H1 (cell line): ENCODE measurements around the gene CEP95. TPM values are rescaled to one million over a fixed set of nuclear protein-coding genes. Genes with fewer than 3 reads are reported as not detected.
A peak's percentile ranks its signal among the peaks of the same experiment; 100 is the strongest.

Experiments
- ASH2L ChIP-seq: fragments of 200-600, 300-600 bp; sonication (generic); IDR thresholded peaks from one replicate; pipeline ENCODE4 v1.7.1; 2017; ENCODE audit warnings: low read length
- BACH1 ChIP-seq: IDR thresholded peaks from 2 replicates; pipeline ENCODE4 v1.6.1; 2012; ENCODE audit warnings: low read length, improper control_type of control experiment
- EZH2 ChIP-seq: fragments of 200-600 bp; sonication (generic); IDR thresholded peaks from 2 replicates; pipeline ENCODE4 v1.7.1; 2012; ENCODE audit warnings: low read depth, mild to moderate bottlenecking, moderate library complexity, low read length, inconsistent platforms; ENCODE audit not compliant: severe bottlenecking
- POLR2A ChIP-seq, 2 experiments: IDR thresholded peaks; 1 replicate in 1 of 2; 2 replicates in 1 of 2; pipeline ENCODE4 v1.6.1; 2011; ENCODE audit warnings: low read depth in 2 of 2, low read length in 2 of 2, mild to moderate bottlenecking in 2 of 2; ENCODE audit errors: control extremely low read depth in 1 of 2
- SIRT6 ChIP-seq: IDR thresholded peaks from one replicate; pipeline ENCODE4 v1.7.1; 2012; ENCODE audit warnings: low read length, inconsistent platforms
- SP2 ChIP-seq: IDR thresholded peaks from 2 replicates; pipeline ENCODE4 v1.6.1; 2012; ENCODE audit warnings: mild to moderate bottlenecking, low read length, inconsistent platforms
- SRF ChIP-seq: IDR thresholded peaks from 2 replicates; pipeline ENCODE4 v1.6.1; 2011; ENCODE audit warnings: mild to moderate bottlenecking, low read depth, low read length, moderate library complexity
- TEAD4 ChIP-seq: IDR thresholded peaks from 2 replicates; pipeline ENCODE4 v1.6.1; 2012; ENCODE audit warnings: low read depth, low read length, inconsistent platforms, mixed read lengths
- polyA plus RNA-seq, 7 experiments: library from polyadenylated mRNA; depleted of rRNA in 3 of 7; stranded (reverse) in 5 of 7; unstranded in 2 of 7; fragments of >200 nt in 5 of 7; fragments of 200-250 nt in 2 of 7; gene quantifications; 1 replicate in 5 of 7; 2 replicates in 1 of 7; 4 replicates in 1 of 7; pipeline versions ENCODE4 v1.2.1 to v1.2.3, GENCODE V29; 2011 to 2013; ENCODE audit warnings: missing spikeins in 2 of 7, mixed read lengths in 2 of 7
- total RNA-seq: library from RNA; stranded (reverse); fragmentation: NEBNext Ultra II Directional; extraction: Animal tissue kit (Norgen Biotek cat#: 25700); gene quantifications from 2 replicates; pipeline ENCODE4 v1.2.1, GENCODE V29; 2021
- TF ChIP-seq, protein P1 (sequence below): fragments of 300-600 bp; sonication (generic); IDR thresholded peaks from 2 replicates; pipeline ENCODE4 v1.7.1; 2012; ENCODE audit warnings: low read length, moderate library complexity, mild to moderate bottlenecking, inconsistent platforms; ENCODE audit not compliant: insufficient replicate concordance

Gene CEP95
- total and polyA plus RNA-seq, 2 of the 8 experiments (the other 6 are each of a cell fraction or from before 2014, with no cell fraction given) = 22.3 to 51.5 TPM

DNA sequence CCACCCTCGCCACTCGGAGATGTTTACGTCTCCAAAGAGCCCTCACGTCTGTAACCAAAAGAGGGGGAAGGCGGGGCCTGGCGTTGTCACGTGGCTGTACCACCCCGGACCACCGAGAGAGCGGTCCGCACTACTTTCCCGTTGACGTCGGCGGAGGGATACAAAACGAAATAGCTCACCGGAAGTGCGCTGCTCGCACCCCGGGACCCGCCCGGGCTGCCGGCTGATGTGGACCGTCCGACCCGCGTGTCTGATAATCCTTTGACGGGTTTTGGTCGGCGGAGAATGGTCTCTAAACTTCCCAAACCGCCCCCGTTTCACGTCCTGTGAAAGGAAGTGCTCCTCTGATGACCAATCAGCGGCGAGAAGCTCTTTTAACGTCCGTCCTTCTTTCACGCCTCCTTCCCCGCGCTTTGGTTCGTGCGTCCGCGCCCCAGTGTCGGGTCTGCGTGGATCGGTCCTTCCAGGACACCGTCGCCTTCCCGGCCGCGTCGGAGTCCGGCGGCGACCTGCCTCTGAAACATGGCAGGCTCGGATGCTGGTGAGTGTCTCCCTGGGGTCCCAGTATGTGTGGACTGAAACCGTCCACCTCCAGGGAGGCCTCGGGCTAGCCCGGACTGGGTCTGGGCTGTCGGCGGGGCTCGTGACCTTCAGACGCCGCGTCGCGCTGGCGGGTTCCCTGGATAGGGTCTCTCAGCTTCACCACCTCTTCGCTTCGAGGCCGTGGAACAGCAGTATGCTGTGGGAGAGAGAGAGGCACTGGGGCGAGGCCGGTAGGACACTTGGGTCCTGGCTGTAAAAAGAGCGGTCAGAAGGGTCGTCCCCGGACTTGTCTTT is at the start of gene CEP95 (continued):
- TF ChIP-seq, protein P1, sequence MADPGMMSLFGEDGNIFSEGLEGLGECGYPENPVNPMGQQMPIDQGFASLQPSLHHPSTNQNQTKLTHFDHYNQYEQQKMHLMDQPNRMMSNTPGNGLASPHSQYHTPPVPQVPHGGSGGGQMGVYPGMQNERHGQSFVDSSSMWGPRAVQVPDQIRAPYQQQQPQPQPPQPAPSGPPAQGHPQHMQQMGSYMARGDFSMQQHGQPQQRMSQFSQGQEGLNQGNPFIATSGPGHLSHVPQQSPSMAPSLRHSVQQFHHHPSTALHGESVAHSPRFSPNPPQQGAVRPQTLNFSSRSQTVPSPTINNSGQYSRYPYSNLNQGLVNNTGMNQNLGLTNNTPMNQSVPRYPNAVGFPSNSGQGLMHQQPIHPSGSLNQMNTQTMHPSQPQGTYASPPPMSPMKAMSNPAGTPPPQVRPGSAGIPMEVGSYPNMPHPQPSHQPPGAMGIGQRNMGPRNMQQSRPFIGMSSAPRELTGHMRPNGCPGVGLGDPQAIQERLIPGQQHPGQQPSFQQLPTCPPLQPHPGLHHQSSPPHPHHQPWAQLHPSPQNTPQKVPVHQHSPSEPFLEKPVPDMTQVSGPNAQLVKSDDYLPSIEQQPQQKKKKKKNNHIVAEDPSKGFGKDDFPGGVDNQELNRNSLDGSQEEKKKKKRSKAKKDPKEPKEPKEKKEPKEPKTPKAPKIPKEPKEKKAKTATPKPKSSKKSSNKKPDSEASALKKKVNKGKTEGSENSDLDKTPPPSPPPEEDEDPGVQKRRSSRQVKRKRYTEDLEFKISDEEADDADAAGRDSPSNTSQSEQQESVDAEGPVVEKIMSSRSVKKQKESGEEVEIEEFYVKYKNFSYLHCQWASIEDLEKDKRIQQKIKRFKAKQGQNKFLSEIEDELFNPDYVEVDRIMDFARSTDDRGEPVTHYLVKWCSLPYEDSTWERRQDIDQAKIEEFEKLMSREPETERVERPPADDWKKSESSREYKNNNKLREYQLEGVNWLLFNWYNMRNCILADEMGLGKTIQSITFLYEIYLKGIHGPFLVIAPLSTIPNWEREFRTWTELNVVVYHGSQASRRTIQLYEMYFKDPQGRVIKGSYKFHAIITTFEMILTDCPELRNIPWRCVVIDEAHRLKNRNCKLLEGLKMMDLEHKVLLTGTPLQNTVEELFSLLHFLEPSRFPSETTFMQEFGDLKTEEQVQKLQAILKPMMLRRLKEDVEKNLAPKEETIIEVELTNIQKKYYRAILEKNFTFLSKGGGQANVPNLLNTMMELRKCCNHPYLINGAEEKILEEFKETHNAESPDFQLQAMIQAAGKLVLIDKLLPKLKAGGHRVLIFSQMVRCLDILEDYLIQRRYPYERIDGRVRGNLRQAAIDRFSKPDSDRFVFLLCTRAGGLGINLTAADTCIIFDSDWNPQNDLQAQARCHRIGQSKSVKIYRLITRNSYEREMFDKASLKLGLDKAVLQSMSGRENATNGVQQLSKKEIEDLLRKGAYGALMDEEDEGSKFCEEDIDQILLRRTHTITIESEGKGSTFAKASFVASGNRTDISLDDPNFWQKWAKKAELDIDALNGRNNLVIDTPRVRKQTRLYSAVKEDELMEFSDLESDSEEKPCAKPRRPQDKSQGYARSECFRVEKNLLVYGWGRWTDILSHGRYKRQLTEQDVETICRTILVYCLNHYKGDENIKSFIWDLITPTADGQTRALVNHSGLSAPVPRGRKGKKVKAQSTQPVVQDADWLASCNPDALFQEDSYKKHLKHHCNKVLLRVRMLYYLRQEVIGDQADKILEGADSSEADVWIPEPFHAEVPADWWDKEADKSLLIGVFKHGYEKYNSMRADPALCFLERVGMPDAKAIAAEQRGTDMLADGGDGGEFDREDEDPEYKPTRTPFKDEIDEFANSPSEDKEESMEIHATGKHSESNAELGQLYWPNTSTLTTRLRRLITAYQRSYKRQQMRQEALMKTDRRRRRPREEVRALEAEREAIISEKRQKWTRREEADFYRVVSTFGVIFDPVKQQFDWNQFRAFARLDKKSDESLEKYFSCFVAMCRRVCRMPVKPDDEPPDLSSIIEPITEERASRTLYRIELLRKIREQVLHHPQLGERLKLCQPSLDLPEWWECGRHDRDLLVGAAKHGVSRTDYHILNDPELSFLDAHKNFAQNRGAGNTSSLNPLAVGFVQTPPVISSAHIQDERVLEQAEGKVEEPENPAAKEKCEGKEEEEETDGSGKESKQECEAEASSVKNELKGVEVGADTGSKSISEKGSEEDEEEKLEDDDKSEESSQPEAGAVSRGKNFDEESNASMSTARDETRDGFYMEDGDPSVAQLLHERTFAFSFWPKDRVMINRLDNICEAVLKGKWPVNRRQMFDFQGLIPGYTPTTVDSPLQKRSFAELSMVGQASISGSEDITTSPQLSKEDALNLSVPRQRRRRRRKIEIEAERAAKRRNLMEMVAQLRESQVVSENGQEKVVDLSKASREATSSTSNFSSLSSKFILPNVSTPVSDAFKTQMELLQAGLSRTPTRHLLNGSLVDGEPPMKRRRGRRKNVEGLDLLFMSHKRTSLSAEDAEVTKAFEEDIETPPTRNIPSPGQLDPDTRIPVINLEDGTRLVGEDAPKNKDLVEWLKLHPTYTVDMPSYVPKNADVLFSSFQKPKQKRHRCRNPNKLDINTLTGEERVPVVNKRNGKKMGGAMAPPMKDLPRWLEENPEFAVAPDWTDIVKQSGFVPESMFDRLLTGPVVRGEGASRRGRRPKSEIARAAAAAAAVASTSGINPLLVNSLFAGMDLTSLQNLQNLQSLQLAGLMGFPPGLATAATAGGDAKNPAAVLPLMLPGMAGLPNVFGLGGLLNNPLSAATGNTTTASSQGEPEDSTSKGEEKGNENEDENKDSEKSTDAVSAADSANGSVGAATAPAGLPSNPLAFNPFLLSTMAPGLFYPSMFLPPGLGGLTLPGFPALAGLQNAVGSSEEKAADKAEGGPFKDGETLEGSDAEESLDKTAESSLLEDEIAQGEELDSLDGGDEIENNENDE = no peak
- TF ChIP-seq TEAD4 (no peak), EZH2 (no peak), POLR2A (IDR thresholded peaks at IDR 0.05; ENCODE audit: control extremely low read depth in 1 of 2, low read depth in 2 of 2, low read length in 2 of 2) (no peak; a peak in 2 of 3 replicates), BACH1 (peak; percentile 11), SP2 (no peak), ASH2L (peak; percentile 93), SIRT6 (no peak), SRF (peak; percentile 34; the same call in 1 of the 2 replicates)
